ENCODE measurements around the gene ZFYVE28.
"Not testable (repeated sequence)": the region's sequence is repeated elsewhere in the genome, so short reads cannot be mapped to it uniquely, and the experiment has no call there.

Gene ZFYVE28

DNA sequence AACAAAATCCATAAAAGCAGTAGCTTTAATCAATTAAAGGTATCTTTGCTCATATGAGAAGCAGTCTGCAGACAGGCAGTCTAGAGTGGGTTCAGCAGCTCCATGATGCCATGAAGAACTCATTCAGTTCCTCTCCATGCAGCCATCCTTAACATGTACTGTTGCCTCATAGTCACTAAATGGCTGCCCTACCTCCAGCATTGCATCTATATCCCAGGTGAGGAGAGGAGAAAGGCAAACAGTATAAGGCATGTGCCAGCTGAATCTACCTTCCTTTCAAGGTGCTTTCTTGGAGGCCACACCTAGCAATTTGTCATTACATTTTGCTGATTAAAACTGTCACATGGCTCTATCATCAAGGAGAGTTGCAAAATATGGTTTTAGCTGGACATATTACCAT lies 13.6 kb upstream of the ZFYVE28 start:
- no peak for DNase-seq
- intact Hi-C loops (cut with DNase I) = no loop called here

DNA sequence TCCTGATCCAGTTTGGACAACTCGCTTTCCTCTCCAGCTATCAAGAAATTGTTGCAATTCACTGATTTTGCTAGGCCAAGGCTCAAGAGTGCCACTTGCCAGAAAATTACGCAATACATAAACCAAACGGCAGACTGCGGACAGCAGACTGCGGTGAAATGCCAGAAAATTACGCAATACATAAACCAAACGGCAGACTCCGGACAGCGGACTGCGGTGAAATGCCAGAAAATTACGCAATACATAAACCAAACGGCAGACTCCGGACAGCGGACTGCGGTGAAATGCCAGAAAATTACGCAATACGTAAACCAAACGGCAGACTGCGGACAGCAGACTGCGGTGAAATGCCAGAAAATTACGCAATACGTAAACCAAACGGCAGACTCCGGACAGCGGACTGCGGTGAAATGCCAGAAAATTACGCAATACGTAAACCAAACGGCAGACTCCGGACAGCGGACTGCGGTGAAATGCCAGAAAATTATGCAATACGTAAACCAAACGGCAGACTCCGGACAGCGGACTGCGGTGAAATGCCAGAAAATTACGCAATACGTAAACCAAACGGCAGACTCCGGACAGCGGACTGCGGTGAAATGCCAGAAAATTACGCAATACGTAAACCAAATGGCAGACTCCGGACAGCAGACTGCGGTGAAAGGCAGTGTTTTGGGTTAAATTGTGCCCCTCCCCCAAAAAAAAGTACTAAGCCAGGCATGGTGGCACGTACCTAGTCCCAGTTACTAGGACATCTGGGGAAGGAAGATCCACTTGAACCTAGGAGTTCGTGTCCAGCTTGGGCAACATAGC lies 11.7 kb upstream of the ZFYVE28 start:
- intact Hi-C loops (cut with DNase I) = not testable (repeated sequence)
- DNase-seq = peak in 1 of 10 donors; percentile 32

DNA sequence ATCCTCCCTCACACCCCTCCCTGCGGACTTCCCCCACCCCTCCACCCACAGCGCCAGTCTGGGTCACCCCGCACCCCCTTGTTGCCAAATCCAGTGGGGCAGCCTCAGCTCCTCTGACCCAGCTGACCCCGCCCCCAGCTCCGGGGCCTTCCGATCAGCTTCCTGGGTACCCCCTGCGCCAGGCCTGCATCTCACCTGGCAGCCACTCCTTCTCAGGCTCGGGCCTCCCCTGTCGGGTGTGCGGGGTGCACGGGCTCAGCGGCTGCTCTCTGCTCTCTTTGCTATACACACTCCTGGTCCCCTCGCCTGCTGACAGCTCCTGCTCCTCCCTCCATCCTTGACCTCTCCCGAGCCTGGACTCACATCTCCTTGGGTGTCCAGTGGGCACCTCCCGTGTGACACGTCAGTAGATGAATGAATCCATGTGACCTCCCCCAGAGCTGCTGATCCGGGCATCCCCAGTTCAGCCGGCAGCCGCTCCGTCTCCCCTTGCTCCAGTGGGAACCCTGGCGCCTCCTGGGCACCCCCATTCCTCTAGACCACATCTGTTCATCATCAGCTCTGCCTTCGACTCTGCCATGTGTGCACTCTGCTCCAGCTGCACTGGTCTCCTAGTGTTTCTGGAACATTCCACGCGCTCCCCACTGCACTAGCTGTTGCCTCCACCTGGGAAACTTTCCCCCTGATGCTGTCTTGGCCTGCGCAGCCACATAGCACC lies 10.2 kb upstream of the ZFYVE28 start:
- peak in 3 of 10 donors; percentile 60 to 72 (median 71) for DNase-seq
- intact Hi-C loops (cut with DNase I) = no loop called here

DNA sequence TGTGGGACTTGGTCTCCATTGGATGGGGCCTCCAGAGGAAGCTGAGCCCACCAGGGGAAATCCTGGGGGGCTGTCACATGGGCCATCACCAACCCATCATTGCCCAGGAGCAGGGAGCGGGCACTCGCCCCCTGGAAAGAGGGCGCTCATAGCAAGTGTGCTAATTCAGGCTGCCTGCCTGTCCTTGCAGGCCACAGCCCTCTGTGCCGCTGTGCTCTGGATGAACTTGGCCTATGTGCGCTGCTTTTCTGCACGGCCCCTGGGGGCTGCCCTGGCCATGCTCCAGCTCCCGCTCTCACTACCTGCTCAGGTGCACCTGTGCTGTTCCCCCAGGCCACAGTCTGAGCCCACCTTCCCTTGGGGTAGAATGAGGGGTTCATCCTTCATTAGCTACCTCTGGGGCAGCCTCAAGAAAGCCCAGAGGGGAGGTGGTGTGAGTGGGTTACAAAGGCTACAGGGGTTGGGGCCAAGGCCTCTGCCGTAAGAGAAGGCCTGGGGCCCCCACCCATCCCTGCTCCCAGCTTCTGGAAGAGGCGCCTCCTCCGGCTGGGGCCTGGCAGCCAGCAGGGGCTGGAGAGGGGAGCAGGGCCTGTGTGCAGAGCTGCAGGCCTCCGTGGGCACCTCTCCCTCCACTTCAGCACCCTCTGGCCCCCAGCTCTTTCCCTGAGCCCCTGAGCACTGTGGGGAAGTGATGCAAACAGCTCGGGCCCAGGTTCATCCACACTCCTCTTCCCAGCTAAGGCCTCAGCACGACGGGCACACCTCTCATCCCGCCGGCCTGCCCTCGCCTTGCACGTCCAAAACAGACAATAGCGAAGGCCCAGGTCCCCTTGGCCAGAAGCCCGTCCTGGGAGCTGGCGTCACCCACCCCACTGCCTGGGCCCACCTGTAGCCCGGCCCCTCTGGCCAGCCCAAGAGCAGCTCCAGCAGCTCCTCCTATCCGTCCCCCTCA lies 9.2 kb upstream of the ZFYVE28 start:
- DNase-seq = peak in 3 of 10 donors; percentile 45 to 79 (median 74)
- intact Hi-C loops (cut with DNase I) = no loop called here

DNA sequence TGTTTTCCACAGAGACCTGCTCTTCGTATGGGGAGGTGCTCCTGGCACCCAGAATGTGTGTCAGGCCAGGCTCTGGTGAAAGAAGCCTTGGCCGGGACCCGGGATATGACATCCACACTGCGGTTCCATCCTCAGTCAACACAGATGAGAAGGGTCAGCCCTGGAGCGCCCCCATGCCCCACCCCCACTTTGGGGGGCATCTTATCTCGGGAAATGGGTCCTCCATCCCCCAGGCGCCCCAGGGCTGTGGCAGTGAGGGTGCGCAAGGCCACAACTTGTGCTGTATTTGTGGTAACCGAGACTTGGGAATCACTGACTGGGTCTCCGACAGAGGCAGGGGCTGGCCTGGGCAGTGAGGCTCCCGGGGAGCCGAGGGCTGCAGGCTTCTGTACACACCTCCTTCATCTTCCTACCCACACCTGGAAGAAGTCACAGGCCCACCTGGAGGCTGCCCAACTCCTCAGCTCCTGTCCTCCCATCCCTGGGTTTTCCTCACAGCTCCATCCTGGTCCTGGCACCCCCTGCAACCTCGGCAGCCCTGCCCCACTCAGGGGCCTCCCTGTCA lies 8.3 kb upstream of the ZFYVE28 start:
- intact Hi-C loops (cut with DNase I) = no loop called here
- peak in 3 of 10 donors; percentile 56 to 81 (median 57) for DNase-seq

DNA sequence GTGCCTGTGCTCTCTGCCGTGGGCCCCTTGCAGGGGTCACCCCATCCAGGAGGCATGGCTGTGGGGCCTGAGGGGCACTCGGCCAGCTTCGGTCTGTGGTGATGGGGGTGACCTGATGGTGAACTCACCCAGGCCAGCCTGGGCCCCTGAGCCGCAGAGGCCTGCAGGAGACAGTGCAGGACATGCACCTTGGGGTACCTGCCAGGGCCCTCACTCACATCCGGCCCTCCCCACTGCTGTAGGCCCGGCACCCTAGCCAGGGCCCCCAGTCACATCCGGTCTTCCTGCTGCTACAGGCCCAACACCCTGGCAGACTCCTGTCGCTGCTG lies 7.6 kb upstream of the ZFYVE28 start:
- intact Hi-C loops (cut with DNase I) = no loop called here
- peak in 2 of 10 donors; percentile 53 to 59 for DNase-seq

DNA sequence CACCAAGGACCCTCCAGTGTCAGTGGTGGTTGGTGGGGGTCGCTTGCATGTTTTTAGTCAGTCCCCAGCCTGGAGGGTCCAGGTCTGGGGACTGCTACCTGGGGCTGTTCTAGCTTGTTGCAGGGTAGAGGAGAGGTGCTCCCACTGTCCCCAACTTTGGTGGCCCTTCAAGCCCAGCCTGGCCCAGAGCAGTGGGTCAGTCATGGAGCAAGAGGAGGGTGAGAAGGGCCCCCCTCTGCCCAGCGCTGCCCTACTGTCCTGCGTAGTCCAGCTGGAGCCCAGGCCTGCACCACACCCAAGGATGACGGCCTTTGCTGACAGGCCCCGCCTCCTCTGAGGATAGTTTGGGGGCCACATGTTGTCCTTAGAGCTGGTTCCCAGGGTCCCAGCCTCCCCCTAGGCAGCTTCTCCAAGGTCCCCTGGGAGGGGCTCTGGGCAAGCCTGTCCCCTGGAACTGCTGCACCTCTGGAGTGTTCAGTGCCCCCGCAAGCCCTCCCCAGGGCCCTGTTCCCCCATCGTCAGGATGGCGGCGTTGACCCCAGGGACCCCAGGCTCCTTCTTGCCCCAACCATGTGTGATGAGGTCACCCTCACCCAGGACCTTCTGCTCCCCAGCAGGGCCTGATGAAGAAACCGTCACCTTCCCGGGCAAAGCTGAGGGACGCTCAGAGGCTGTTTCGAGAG lies 7.1 kb upstream of the ZFYVE28 start:
- peak in 3 of 10 donors; percentile 47 to 80 (median 55) for DNase-seq
- intact Hi-C loops (cut with DNase I) = no loop called here

DNA sequence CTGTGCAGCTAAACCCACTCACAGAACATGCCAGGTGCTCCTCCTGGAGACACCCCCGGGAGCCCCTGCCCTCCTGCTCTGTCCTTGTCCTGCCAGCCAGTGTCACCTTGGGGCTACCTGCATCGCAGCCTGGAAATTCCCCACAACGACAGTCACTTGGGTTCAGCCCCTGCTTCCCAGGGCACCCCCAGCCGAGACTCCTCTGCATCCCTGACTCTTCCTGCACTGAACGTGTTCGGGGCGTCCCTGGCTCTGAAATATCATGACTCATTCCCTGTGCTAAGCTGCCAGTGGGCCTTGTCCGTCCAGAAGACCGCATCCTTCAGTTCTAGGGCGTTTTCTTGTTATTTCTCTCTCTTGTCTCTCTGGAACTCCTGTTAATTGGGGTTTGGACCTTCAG lies 6.1 kb upstream of the ZFYVE28 start:
- intact Hi-C loops (cut with DNase I) = no loop called here
- DNase-seq = peak in 3 of 10 donors; percentile 46 to 64 (median 56)

DNA sequence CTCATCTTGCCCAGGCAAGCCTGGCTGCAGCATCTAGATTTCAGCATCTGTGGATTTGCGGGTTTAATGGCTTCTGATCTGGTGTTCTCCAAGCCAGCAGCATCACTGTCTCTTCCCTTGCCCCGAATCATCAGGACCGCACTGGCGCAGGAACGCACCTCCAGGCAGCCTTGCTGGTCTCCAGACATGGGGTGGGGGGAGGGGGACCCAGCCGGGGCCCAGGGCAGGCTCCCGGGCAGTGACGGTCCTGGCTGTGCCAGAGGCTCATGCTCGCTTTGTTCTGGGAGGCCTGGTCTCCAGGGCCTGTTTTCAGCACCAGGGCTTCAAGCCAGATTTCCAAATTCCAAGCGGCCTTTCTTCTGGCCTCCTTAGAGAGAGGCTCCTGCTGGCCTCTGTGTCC lies 5.2 kb upstream of the ZFYVE28 start:
- peak in 3 of 10 donors; percentile 41 to 47 (median 43) for DNase-seq
- intact Hi-C loops (cut with DNase I) = no loop called here

DNA sequence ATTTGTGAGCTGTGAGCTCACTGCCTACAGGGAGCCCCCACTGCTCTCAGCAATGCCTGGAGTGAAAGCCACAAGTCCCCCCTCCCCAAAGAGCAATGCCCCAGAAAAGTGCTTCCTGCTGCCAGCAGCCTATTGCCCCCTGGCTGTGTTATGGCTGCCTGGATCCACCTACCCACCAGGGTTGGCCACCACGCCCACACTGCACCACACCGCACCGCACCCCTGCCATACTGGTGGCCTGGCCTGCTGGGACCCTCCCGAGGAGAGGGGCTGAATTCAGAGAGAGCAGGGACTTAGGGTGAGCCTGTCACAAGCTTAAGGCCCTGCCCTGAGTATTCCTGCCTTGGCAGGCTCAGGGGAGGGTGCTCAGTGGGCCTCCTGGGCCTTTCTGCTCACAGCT lies 4.6 kb upstream of the ZFYVE28 start:
- intact Hi-C loops (cut with DNase I) = no loop called here
- peak in 2 of 10 donors; percentile 28 to 64 for DNase-seq

DNA sequence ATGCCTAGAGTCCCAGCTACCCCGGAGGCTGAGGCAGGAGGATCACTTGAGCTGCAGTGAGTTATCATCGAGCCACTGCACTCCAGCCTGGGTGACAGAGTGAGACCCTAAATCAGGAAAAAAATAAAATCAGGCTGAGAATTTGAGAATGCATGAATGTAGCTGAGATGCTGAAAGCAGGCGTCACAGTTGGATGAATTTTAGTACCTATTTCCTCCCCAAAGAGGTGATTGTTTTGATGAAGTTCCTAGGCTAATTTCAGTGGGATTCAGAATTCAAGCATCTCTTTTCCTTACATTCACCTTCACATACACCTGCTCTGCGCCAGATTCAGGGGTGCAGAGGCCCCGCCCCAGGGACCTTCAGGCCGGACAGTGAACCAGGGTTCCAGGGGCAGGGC lies 3.5 kb upstream of the ZFYVE28 start:
- intact Hi-C loops (cut with DNase I) = no loop called here

DNA sequence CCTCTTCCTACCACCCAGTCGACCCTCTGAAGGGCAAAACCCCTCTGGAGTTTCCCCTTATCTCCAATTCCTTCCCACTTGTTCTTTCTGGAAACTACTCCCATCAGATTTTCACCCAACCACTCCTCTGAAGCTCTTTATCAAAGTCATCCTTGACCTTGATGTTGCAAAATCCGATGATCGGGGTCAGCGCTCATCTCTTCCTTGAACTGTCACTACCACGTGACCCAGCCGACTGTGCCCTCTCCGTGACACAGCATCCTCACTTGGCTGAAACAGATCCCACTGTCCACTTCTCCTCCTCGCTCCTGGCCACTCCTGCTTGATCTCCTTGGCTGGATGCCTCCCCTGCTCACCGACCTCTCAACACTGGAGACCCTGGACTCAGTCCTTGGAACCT lies 1.4 kb upstream of the ZFYVE28 start:
- DNase-seq = peak in 1 of 10 donors; percentile 17

More for the DNA sequence above, 3.5 kb upstream of the ZFYVE28 start:
- DNase-seq = no peak

DNA sequence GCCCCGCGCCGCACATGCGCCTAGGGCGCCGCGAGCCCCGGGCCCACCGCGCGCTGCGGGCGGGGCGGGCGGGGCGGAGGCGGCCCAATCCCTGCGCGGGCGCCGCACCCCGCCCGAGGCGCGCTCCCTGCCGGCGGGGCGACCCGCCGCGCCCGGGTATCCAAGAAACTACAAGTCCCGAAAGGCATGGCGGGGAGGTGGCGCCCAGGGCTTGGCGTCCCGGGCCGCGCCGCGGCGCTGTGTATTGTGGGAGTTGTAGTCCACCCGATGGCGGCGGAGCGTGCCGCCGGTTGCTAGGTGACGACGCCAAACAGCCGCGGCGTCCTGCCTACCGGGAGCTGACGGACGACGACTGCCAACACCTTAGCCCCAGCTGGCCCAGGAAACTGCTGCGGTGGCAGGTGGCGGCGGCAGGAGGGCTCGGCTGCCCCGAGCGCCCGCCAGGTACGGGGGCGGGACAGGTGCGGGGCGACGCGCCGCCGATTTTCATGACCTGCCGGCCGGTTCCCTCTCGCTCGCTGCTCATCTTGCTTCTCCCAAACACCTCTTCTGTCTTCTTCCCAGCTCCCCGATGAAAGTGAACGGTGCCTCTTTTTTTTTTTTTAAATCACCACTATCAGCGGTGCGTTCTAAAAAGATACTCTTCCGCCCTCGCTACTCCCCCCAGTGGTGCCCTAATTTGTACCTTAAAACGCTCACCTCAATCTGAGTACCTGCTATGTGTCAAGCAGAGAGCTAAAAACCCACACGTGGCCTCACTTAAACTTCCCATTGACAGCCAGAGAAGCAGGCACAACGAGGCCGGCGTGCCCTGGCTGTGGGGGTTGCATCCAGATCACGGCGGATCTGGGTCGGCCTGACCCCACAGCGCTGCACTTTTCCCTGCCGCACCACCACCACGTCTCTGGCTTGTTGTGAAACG lies 466 bp upstream of the ZFYVE28 start, which contains the start of gene CFAP99:
Gene CFAP99 (plus strand): TSS at position 306 of the 922 bp plus-strand sequence.
- peak; percentile 94 to 99 (median 98) for DNase-seq
- intact Hi-C loops (cut with DNase I) = loop anchor here (2.0 to 5.0 kb wide), 5 partner anchors 43 to 562 kb away; partner anchors contain the start of genes FAM193A, HAUS3, LETM1 and MXD4

More for the DNA sequence above, 1.4 kb upstream of the ZFYVE28 start:
- intact Hi-C loops (cut with DNase I) = loop anchor here (2.0 to 5.0 kb wide), 5 partner anchors 42 to 563 kb away; partner anchors contain the start of genes FAM193A, HAUS3, LETM1 and MXD4

DNA sequence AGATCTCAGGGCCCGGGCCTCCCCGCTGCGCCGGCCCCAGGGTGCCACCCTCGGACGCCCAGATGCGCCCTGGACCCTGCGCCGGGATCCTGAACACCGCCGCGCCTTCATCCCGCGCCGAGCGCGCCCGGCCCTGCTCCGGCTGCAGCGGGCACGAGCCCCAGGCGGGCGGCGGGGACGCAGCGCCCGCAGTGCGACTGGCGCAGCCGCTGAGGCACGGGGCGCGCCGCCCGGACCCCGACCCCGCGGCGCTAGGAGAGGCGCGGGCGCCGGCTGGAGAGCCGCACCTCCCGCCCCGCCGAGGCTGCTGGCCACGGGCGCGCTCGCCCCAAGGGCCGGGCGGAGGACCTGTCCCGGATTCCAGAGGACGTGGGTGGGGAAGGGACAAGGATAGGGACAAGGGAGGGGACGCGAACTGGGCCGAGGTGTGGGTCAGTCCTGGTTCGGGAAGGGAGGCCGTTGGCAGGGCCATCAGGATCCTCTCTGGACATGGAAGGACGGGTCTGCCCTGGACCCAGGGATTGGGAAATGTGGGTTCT lies 1.1 kb downstream of the ZFYVE28 start:
- intact Hi-C loops (cut with DNase I) = loop anchor here (5.0 kb wide), 4 partner anchors 45 to 175 kb away; partner anchors contain the start of genes FAM193A, HAUS3, MXD4 and POLN
- DNase-seq = peak in 3 of 10 donors; percentile 26 to 84 (median 81)

DNA sequence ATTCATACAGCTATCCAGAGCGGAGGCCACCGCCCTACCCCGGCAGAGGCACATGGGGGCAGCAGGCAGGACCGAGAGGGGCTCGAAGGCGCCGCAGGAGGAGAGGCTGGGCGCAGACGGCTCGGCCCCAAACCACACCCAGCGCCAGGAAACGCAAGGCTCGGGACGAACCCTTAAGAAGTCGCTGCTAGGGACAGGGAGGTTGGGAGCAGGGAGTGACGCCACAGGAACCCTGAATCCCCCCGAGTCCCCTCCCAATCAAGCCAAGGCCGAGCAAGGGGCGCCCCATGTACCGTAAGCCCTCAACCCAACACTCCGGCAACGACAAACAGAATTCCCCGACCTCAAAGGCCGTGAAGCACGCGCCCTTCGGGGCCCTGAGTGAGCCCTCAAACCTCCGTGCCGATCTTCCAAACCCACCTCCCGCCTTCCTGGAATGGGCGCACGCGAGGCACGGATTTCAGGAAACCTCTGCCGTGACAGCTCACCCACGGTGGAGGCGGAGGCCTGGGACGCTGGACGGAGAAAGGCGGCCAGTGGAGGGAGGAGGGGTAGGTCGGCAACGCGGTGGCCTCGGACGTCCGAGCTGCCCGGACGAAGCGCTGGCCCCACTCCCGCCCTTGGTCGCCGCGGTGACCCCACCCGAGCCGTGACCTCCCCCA lies 1.8 kb downstream of the ZFYVE28 start:
- intact Hi-C loops (cut with DNase I) = loop anchor here (5.0 kb wide), 4 partner anchors 46 to 174 kb away; partner anchors contain the start of genes FAM193A, HAUS3, MXD4 and POLN
- peak in 2 of 10 donors; percentile 81 to 85 for DNase-seq

DNA sequence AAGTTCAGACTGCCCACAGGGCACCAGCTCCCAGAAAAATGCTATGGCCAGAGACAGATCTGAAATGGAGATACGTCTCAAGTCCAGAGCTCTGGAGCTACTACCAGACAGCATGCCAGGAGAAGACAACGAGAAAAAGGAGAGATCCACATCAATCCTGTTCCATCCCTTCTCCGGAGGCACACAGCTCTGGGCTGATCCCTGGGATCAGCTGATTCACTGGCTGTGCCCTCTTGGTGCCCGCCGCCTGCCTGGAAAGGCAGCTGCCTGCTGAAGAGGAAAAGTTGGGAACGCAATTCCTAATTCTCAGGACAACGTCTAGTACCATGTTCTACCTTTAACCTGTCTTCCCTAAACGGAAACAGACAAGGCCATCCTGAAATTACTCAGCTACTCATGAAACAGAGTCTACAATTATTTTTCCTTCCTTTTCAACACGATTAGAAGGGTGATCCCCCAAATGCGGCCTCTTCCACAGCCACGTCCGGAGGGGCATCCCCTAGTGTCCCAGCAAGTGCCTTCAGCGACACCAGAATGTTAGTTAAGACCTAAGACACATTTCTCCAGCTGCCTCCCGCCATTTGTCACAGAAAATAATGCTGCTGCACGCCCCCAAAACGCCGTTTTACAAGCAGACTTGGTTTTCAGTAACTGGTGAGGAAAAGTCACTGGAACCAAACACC lies 2.4 kb downstream of the ZFYVE28 start:
- DNase-seq = peak in 1 of 10 donors; percentile 42
- intact Hi-C loops (cut with DNase I) = loop anchor here (5.0 kb wide), 4 partner anchors 46 to 174 kb away; partner anchors contain the start of genes FAM193A, HAUS3, MXD4 and POLN

Data from posterior cingulate gyrus (tissue), 11 donors.